ENCODE results near the gene NUCB1. TPM values are rescaled to one million over a fixed set of nuclear protein-coding genes. Genes with fewer than 3 reads are reported as not detected.
"Not testable (repeated sequence)": the region's sequence is repeated elsewhere in the genome, so short reads cannot be mapped to it uniquely, and the experiment has no call there.

The NUCB1 gene
- total RNA-seq, 6 donors from 2014 or later, result 278 to 463 (median 341) TPM

DNA sequence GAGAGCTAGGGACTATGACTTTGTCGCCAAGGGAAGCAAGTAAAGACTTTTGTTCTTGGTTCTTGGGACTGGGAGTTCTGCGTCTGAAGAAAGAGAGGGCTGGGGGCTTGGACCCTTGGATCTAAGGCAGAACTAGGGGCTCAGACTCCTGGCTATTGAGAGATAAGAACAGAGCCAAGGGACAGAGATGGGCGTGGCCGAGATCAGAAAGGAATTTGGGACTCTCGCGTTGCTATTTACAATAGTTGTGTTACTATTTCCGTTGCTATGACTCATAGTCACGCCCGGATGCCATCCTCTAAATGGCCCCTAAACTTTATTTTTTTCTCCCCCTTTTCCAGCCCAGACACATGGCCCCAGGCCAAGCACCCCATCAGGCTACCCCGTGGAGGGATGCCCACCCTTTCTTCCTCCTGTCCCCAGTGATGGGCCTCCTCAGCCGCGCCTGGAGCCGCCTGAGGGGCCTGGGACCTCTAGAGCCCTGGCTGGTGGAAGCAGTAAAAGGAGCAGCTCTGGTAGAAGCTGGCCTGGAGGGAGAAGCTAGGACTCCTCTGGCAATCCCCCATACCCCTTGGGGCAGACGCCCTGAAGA is 27.1 kb upstream of the NUCB1 start:
- H3K9me3 ChIP-seq, result no peaks in the 10 kb centered on the region
- H3K4me1 ChIP-seq, result peaks cover 33 to 49% (median 43%) of the 10 kb centered on the region in 4 donors
- peak overlapping the region; percentile 67 to 87 (median 75) for H3K4me3 ChIP-seq
- TF ChIP-seq, protein P1, sequence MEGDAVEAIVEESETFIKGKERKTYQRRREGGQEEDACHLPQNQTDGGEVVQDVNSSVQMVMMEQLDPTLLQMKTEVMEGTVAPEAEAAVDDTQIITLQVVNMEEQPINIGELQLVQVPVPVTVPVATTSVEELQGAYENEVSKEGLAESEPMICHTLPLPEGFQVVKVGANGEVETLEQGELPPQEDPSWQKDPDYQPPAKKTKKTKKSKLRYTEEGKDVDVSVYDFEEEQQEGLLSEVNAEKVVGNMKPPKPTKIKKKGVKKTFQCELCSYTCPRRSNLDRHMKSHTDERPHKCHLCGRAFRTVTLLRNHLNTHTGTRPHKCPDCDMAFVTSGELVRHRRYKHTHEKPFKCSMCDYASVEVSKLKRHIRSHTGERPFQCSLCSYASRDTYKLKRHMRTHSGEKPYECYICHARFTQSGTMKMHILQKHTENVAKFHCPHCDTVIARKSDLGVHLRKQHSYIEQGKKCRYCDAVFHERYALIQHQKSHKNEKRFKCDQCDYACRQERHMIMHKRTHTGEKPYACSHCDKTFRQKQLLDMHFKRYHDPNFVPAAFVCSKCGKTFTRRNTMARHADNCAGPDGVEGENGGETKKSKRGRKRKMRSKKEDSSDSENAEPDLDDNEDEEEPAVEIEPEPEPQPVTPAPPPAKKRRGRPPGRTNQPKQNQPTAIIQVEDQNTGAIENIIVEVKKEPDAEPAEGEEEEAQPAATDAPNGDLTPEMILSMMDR (IDR thresholded peaks at IDR 0.05), result peak in 3 of 6 experiments; percentile 18 to 31 (median 21)
- TF ChIP-seq POLR2AphosphoS5 (IDR thresholded peaks at IDR 0.05), result peak; percentile 73 to 87
- TF ChIP-seq POLR2A (IDR thresholded peaks at IDR 0.05), result peak in 1 of 4 donors; percentile 13
- peak in 3 of 4 donors; percentile 21 to 94 (median 91) for TF ChIP-seq EP300 (IDR thresholded peaks at IDR 0.05)
- H3K27ac ChIP-seq, result peak overlapping the region; percentile 99 to 100 (median 100)
- H3K36me3 ChIP-seq, result peaks cover 9 to 48% (median 43%) of the 10 kb centered on the region in 4 donors
- 0 to 1% methylated on average over 11 to 14 of the region's 14 CpGs for WGBS, 2 donors
- DNase-seq (peak; percentile 83 to 94), ATAC-seq (ENCODE audit: low FRiP score in 2 of 2) (peak; percentile 83 to 88)
- no peaks in the 10 kb centered on the region for H3K27me3 ChIP-seq

DNA sequence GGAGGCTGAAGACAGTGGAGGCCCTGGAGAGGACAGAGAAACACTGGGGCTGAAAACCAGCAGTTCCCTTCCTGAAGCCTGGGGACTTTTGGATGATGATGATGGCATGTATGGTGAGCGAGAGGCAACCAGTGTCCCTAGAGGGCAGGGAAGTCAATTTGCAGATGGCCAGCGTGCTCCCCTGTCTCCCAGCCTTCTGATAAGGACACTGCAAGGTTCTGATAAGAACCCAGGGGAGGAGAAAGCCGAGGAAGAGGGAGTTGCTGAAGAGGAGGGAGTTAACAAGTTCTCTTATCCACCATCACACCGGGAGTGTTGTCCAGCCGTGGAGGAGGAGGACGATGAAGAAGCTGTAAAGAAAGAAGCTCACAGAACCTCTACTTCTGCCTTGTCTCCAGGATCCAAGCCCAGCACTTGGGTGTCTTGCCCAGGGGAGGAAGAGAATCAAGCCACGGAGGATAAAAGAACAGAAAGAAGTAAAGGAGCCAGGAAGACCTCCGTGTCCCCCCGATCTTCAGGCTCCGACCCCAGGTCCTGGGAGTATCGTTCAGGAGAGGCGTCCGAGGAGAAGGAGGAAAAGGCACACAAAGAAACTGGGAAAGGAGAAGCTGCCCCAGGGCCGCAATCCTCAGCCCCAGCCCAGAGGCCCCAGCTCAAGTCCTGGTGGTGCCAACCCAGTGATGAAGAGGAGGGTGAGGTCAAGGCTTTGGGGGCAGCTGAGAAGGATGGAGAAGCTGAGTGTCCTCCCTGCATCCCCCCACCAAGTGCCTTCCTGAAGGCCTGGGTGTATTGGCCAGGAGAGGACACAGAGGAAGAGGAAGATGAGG is 26.4 kb upstream of the NUCB1 start:
- 35 to 36% methylated on average over 14 of the region's 14 CpGs for WGBS, 2 donors
- peaks cover 9 to 54% (median 44%) of the 10 kb centered on the region in 4 donors for H3K36me3 ChIP-seq
- H3K9me3 ChIP-seq, result no peaks in the 10 kb centered on the region
- TF ChIP-seq POLR2AphosphoS5 (IDR thresholded peaks at IDR 0.05), result no peak
- TF ChIP-seq EP300 (IDR thresholded peaks at IDR 0.05), result no peak
- TF ChIP-seq, protein P1 (IDR thresholded peaks at IDR 0.05), result no peak
- TF ChIP-seq POLR2A (IDR thresholded peaks at IDR 0.05), result no peak
- H3K27me3 ChIP-seq, result no peaks in the 10 kb centered on the region
- H3K27ac ChIP-seq, result peak overlapping the region; percentile 99 to 100 (median 100)
- ATAC-seq (ENCODE audit: low FRiP score in 2 of 2), result no peak
- no peak for DNase-seq
- H3K4me1 ChIP-seq, result peaks cover 39 to 54% (median 44%) of the 10 kb centered on the region in 4 donors
- peak overlapping the region; percentile 56 to 77 (median 70) for H3K4me3 ChIP-seq

DNA sequence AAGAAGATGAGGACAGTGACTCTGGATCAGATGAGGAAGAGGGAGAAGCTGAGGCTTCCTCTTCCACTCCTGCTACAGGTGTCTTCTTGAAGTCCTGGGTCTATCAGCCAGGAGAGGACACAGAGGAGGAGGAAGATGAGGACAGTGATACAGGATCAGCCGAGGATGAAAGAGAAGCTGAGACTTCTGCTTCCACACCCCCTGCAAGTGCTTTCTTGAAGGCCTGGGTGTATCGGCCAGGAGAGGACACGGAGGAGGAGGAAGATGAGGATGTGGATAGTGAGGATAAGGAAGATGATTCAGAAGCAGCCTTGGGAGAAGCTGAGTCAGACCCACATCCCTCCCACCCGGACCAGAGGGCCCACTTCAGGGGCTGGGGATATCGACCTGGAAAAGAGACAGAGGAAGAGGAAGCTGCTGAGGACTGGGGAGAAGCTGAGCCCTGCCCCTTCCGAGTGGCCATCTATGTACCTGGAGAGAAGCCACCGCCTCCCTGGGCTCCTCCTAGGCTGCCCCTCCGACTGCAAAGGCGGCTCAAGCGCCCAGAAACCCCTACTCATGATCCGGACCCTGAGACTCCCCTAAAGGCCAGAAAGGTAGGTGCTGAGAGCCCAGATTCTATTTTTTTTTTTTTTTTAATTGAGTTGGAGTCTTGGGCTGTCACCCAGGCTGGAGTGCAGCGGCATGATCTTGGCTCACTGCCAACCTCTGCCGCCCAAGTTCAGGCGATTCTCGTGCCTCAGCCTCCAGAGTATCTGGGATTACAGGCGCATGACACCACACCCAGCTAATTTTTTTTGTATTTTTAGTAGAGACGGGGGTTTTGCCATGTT is 25.6 kb upstream of the NUCB1 start:
- Histone ChIP-seq H3K27me3 (no peaks in the 10 kb centered on the region), H3K9me3 (no peaks in the 10 kb centered on the region), H3K36me3 (peaks cover 9 to 54% (median 44%) of the 10 kb centered on the region in 4 donors), H3K4me3 (peak overlapping the region; percentile 56 to 77 (median 70)), H3K4me1 (peaks cover 45 to 56% (median 46%) of the 10 kb centered on the region in 4 donors), H3K27ac (peak overlapping the region; percentile 99 to 100 (median 100))
- DNase-seq (peak in 1 of 2 donors; percentile 60), ATAC-seq (ENCODE audit: low FRiP score in 2 of 2) (peak; percentile 2 to 22)
- TF ChIP-seq EP300 (IDR thresholded peaks at IDR 0.05), result no peak
- TF ChIP-seq, protein P1 (IDR thresholded peaks at IDR 0.05), result no peak
- no peak for TF ChIP-seq POLR2A (IDR thresholded peaks at IDR 0.05)
- no peak for TF ChIP-seq POLR2AphosphoS5 (IDR thresholded peaks at IDR 0.05)
- WGBS, 2 donors, result 12 to 17% methylated on average over 13 to 17 of the region's 17 CpGs

DNA sequence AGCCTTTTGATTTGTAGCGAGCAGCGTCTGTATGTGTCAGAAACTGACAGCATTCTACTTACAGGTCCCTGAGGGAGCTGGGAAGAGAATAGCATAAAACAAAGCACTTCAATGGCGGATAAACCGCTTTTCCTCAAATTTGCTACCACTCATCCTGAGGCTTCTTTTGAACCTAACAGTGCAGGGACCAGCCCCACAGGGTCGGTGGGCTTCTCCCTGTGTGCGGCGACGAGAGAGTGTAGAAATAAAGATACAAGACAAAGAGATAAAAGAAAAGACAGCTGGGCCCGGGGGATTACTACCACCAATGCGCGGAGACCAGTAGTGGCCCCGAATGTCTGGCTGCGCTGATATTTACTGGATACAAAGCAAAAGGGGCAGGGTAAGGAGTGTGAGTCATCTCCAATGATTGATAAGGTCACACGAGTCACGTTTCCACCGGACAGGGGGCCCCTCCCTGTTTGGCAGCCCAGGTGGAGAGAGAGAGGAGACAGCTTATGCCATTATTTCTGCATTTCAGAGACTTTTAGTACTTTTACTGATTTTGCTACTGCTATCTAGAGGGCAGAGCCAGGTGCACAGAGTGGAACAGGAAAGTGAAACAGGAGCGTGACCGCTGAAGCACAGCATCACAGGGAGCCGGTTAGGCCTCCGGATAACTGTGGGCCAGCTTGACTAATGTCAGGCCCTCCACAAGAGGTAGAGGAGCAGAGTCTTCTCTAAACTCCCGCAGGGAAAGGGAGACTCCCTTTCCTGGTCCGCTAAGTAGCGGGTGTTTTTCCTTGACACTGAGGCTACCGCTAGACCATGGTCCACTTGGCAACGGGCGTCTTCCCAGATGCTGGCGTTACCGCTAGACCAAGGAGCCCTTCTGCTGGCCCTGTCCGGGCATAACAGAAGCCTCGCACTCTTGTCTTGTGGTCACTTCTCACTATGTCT is 23.8 kb upstream of the NUCB1 start:
- H3K36me3 ChIP-seq, result peaks cover 9 to 54% (median 44%) of the 10 kb centered on the region in 4 donors
- H3K4me3 ChIP-seq, result peak overlapping the region in 3 of 4 donors; percentile 67 to 77 (median 73)
- peak in 1 of 4 donors; percentile 21 for TF ChIP-seq POLR2A (IDR thresholded peaks at IDR 0.05)
- TF ChIP-seq POLR2AphosphoS5 (IDR thresholded peaks at IDR 0.05), result peak in 1 of 2 donors; percentile 35
- not testable (repeated sequence) for H3K9me3 ChIP-seq; DNase-seq; H3K27me3 ChIP-seq; ATAC-seq (ENCODE audit: low FRiP score in 2 of 2)
- H3K27ac ChIP-seq, result peak overlapping the region; percentile 99 to 100 (median 100)
- H3K4me1 ChIP-seq, result peaks cover 45 to 60% (median 53%) of the 10 kb centered on the region in 4 donors
- WGBS, 2 donors, result 70 to 73% methylated on average over 30 of the region's 30 CpGs
